Mesothelial cell of epicardium (in vitro differentiated cells): ENCODE measurements around the gene IRGQ. TPM values are rescaled to one million over a fixed set of nuclear protein-coding genes. Genes with fewer than 3 reads are reported as not detected.

ENCODE experiments used
- DNase-seq, 2 experiments: peaks; one replicate each; pipeline ENCODE4 v3.0.0; 2021; ENCODE audit warnings: low spot score in 2 of 2; ENCODE audit not compliant: unreplicated experiment in 2 of 2
- H3K27ac Mint-ChIP-seq: 2 replicates; pipeline ENCODE4 v1.8.0; 2021; ENCODE audit warnings: mixed read lengths
- H3K27me3 Mint-ChIP-seq: 2 replicates; pipeline ENCODE4 v1.8.0; 2021; ENCODE audit warnings: low read depth, mixed read lengths
- H3K36me3 Mint-ChIP-seq: 2 replicates; pipeline ENCODE4 v1.8.0; 2021; ENCODE audit warnings: mixed read lengths
- H3K4me1 Mint-ChIP-seq: 2 replicates; pipeline ENCODE4 v1.8.0; 2021; ENCODE audit warnings: mixed read lengths
- H3K4me3 Mint-ChIP-seq: 2 replicates; pipeline ENCODE4 v1.8.0; 2021; ENCODE audit warnings: mild to moderate bottlenecking, moderate library complexity, mixed read lengths
- H3K9me3 Mint-ChIP-seq: 2 replicates; pipeline ENCODE4 v1.8.0; 2021; ENCODE audit warnings: mixed read lengths
- CTCF ChIP-seq: fragments of 200-600 bp; sonication (generic); IDR thresholded peaks from one replicate; pipeline ENCODE4 v1.5.0; 2021; ENCODE audit warnings: antibody characterized with exemption; ENCODE audit not compliant: unreplicated experiment
- total RNA-seq: library from RNA; stranded (reverse); gene quantifications from 3 replicates; pipeline ENCODE4 v1.2.1, GENCODE V29; 2021

Gene IRGQ
- total RNA-seq, 1 donor from 2014 or later, result 42.2 TPM

GRCh38 chr19:43598445-43599240, 2.7 kb upstream of the IRGQ start:
- peaks cover 24% of the 10 kb centered on the region for H3K4me1 Mint-ChIP-seq
- peaks cover 5% of the 10 kb centered on the region for H3K36me3 Mint-ChIP-seq
- peak overlapping the region; percentile 4 for H3K4me3 Mint-ChIP-seq

DNA sequence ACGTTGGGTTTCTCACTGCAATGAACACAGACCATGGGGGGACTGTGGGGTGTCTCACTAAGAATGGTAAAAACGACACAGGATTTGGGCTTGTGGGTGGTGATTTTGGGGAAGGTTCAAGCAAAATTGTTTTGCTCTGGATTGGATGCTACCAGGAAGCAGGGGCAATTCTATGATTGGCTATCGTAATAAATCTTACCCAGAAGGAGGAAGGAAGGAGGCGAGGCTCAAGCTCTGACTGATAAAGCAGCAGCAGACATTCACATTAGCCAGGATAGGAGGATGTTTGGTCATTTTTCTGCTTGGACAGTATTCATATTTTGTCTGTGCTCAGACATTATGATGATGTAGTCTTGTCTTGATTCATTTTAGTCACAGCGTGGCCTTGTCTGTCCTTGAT, 1.9 kb upstream of the IRGQ start:
- H3K4me3 Mint-ChIP-seq, result peak overlapping the region; percentile 98
- H3K36me3 Mint-ChIP-seq, result peaks cover 5% of the 10 kb centered on the region
- H3K9me3 Mint-ChIP-seq, result no peaks in the 10 kb centered on the region
- H3K4me1 Mint-ChIP-seq, result peaks cover 29% of the 10 kb centered on the region
- H3K27ac Mint-ChIP-seq, result peak overlapping the region; percentile 100
- TF ChIP-seq CTCF, result no peak
- DNase-seq, result no peak
- no peaks in the 10 kb centered on the region for H3K27me3 Mint-ChIP-seq

More at GRCh38 chr19:43598445-43599240, 2.7 kb upstream of the IRGQ start:
- DNase-seq, result no peak
- Mint-ChIP-seq H3K27ac (no peak overlapping the region), H3K27me3 (no peaks in the 10 kb centered on the region), H3K9me3 (no peaks in the 10 kb centered on the region)
- TF ChIP-seq CTCF, result no peak

DNA sequence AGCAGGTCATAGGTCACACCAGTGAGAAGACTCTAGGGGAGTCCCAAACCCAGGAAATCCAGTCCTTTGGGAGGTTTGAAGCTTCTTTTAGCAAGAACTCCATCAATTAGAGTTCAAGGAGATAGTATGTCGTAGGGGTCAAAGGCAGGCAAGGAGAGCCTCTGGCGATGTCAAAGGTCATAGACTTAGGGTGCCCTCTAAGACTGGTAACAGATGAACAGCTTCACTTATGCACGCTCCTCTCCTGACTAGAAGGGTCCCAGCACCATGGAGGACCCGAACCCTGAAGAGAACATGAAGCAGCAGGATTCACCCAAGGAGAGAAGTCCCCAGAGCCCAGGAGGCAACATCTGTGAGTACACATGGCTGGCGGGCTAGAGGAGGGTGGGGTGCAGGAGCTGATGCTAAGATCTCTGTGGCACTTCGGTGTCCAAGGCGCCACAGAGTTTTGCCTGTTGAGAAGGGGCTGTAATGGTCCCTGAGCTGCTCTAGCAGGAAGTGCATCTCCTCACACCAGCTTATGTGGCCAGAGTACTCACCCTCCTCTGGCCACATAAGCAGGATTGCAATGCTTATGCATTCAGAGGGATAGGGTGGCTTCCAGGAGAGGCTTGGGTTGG, 1.0 kb upstream of the IRGQ start:
- no peak for TF ChIP-seq CTCF
- Mint-ChIP-seq H3K27me3 (no peaks in the 10 kb centered on the region), H3K27ac (peak overlapping the region; percentile 100), H3K4me1 (peaks cover 29% of the 10 kb centered on the region), H3K4me3 (peak overlapping the region; percentile 98), H3K9me3 (no peaks in the 10 kb centered on the region), H3K36me3 (peaks cover 8% of the 10 kb centered on the region)
- DNase-seq, result no peak

- H3K4me1 Mint-ChIP-seq, result peaks cover 29% of the 10 kb centered on the region
- no peaks in the 10 kb centered on the region for H3K27me3 Mint-ChIP-seq
- peak in 1 of 2 experiments; percentile 53 for DNase-seq
- no peaks in the 10 kb centered on the region for H3K9me3 Mint-ChIP-seq
- no peak for TF ChIP-seq CTCF
- peak overlapping the region; percentile 100 for H3K27ac Mint-ChIP-seq
- peaks cover 11% of the 10 kb centered on the region for H3K36me3 Mint-ChIP-seq
- H3K4me3 Mint-ChIP-seq, result peak overlapping the region; percentile 98
These were observed 332 bp downstream of the IRGQ start for GRCh38 chr19:43595605-43595998.

- peaks cover 29% of the 10 kb centered on the region for H3K4me1 Mint-ChIP-seq
- DNase-seq, result peak; percentile 44 to 72
- H3K4me3 Mint-ChIP-seq, result peak overlapping the region; percentile 98
- H3K9me3 Mint-ChIP-seq, result no peaks in the 10 kb centered on the region
- TF ChIP-seq CTCF, result peak; percentile 78
- no peaks in the 10 kb centered on the region for H3K27me3 Mint-ChIP-seq
- H3K36me3 Mint-ChIP-seq, result peaks cover 15% of the 10 kb centered on the region
- peak overlapping the region; percentile 100 for H3K27ac Mint-ChIP-seq
These were observed 977 bp downstream of the IRGQ start for GRCh38 chr19:43594710-43595604.
